22Rv1 (cell line): Measurements from ENCODE around the gene TMEM167A.

Experiments
- CTCF ChIP-seq: fragments of 450-650 bp; IDR thresholded peaks from 2 replicates; pipeline ENCODE4 v1.5.1; 2017; ENCODE audit warnings: mild to moderate bottlenecking
- ZFX ChIP-seq: fragments of 450-650 bp; IDR thresholded peaks from 2 replicates; pipeline ENCODE4 v1.6.1; 2017; ENCODE audit warnings: antibody characterized with exemption, borderline replicate concordance

- TF ChIP-seq CTCF (no peak), ZFX (no peak)
Measured at GRCh38 chr5:83126501-83126900, 49.3 kb upstream of the TMEM167A start.
